HG03342 (cell line): ENCODE results near the gene LCAT.

ENCODE experiments used
- ATAC-seq: cut with Tn5 transposase; IDR thresholded peaks from one replicate; pipeline ENCODE4 v1.9.1; 2021; ENCODE audit warnings: mild to moderate bottlenecking, moderate library complexity; ENCODE audit not compliant: unreplicated experiment

Gene LCAT

DNA sequence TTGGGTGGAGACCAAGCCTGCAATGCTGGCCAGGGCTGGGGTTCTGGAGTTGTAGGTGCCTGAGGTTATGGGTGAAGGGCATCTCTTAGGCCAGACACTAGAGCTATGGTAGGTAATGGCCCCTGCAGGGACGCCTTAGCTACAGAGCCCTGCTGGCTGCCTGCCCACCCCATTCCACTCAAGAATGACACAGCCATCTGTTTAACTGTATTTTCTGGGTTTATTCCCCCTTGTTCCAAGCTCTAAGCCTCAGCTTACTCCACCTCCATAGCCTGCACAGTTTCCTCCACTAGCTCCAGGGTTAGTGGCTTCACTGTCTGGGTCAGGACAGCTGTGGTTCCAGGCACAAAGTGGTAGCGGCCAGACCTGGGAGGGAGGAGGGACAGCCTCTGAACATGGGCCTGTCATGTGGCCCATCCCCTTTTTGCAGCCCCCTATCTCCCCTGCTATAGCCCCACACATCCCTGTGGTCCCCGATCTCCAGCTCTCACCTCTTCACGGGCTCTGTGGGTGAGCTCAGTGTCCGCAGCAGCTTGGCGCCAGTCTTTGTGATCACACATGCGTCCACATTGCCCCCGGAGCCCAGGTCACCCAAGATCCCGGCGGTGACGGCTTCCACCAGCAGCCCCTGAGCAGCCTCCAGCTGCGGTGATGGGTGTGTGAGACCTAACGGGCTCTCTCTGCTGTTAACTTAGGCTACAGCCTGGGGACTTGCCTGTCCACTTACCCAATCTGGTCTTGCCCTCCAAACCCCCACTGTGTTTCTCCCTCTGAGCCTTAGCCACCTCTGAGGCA lies 9.4 kb downstream of the LCAT start:
- ATAC-seq, result no peak

DNA sequence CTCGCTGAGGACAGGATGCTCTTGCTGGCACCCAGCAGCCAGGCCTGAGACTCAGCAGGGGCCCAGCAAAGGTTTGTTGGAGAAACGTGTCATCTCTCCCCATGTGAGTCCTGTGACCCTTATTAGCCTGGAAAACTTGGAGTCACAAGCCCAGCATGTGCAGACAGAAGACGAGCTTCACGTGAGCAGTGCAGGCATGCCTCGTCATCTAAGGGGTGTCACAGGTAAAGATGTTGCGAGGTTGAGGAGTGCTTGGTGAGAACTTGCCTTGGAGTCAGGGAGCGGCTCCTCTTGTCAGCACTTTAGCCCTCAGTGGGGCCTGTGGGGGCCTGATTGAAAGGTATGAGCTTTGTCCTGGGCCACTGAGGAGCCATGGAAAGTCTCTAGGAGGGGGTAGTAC lies 10.1 kb downstream of the LCAT start:
- ATAC-seq, result no peak

DNA sequence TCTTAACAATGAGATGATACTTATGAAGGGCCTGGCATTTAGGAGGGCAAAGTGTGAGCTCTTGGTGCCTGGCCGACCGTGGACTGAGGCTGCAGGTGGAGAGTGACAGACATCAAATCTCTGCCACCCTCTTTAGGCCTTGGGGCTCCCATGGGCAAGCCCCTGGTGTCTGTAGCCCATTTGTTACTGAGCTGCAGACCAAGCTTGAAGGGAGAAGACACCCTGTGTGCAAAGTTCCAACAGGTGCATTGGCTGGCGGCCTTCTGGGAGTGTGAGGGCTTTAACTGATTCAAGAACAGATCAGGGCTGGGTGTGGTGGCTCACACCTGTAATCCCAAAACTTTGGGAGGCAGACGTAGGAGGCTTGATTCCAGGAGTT lies 11.5 kb downstream of the LCAT start:
- no peak for ATAC-seq

DNA sequence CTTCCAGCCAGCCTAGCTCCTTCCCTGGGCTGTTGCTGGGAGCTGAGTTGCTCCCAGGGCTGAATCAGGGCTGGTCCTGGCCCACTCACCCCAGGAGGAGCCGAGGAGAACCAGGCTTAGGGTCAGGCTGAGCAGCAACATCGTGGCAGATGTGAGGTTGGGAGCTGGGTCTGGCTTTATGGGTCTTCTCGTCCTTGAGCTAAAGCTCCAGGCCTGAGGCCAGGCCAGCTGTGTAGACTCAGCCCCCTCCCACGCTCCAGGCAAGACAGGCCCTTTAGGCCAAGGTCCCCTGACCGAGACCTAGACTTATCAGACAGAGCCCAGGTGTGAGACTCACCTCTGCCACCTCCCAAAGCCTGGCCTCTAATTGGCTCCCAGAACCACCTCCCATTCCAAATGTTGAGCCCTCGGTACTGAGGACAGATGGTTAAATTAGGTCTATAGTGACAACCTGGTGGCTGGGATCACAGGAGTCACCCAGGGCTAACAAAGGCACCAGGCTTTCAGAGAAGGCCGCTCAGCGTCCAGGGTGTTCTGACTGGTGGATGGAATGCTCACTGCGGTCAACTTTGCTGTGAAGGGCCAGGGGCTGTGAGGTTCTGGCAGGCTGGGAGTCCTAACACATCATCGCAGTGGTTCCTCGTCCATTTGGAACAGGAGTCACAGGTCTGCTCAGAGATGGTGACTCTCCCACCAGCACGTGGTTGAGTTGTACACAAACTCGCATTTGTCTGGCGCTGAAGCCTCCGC lies 12.0 kb downstream of the LCAT start, which contains the start of gene CTRL:
CTRL (minus strand) TSS at position 151 of the 750 bp plus-strand sequence; CDS start at position 141, 10 bp downstream.
- ATAC-seq, result no peak

- no peak for ATAC-seq
These were observed 13.2 kb downstream of the LCAT start for GRCh38 chr16:67930678-67931211.

DNA sequence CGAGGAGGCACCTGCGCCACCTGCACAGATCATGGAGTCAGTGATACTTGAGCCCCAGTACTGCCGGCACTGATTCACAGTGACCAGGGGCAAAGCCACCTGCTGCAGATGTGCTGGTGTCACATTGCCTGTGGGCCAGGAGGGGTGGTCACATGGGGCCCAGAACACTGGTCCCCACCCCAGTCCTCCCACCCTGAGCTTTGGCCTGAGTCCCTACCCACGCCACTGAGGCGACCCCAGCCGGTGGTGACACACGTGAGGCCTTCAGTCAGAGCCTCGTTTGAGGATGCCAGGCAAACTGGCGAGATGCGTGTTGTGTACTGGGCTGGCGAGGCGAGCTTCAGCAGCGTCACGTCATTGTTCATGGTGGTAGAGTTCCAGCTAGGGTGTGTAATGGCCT lies 13.7 kb downstream of the LCAT start:
- no peak for ATAC-seq

DNA sequence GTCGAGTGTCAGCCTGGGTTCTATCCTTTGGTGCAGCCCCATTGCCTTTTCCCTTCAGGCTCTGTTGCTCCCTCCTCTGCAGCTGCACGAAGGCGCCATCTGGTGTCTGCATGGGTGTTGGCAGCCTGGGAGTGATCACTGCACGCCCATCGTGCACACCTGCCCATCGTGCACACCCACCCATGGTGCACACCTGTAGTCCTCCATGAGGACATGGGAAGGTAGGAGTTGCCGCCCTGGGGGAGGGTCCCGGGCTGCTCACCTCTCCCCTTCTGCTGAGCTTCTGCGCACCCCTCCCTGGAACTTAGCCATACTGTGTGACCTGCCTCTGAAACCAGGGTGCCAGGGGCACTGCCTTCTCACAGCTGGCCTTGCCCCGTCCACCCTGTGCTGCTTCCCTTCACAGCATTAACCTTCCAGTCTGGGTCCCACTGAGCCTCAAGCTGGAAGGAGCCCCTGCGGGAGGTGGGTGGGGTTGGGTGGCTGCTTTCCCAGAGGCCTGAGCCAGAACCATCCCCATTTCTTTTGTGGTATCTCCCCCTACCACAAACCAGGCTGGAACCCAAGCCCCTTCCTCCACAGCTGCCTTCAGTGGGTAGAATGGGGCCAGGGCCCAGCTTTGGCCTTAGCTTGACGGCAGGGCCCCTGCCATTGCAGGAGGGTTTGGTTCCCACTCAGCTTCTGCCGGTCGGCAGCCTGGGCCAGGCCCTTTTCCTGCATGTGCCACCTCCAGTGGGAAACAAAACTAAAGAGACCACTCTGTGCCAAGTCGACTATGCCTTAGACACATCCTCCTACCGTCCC lies 15.2 kb downstream of the LCAT start:
- ATAC-seq, result peak; percentile 58

DNA sequence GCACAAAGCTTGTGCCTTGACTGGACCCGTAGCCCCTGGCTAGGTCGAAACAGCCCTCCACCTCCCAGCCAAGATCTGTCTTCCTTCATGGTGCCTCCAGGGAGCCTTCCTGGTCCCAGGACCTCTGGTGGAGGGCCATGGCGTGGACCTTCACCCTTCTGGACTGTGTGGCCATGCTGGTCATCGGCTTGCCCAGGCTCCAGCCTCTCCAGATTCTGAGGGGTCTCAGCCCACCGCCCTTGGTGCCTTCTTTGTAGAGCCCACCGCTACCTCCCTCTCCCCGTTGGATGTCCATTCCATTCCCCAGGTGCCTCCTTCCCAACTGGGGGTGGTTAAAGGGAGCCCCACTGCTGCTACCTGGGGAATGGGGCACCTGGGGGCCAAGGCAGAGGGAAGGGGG lies 15.8 kb downstream of the LCAT start:
- ATAC-seq, result no peak

GRCh38 chr16:67927131-67927941 lies 16.6 kb downstream of the LCAT start:
- ATAC-seq, result no peak

DNA sequence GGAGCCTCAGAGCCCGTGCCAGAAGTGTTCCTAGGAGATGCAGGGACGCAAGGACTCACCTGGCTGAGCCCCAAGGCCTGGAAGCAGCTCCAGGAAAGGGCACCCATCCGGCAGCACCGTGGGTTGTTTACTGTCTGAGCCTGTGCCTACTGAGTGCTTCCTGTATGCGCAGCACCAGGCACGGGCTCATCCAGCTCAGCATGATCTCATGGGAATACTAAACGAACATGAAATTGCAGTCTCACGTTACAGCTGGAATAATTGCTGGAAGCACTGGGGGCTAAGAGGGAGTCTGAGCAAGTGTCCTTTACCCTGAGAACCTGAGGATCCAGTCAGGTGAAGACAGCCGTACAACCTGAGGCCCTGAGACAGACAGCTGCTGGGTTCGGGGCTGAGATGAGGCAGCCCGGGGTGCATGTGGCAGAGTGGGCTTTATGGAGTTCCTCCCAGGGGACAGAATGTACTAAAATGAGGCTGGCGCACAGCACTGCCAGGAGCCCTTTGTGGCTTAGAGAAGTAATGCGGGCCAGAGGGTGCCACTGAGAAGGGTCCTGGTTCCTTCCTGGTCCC lies 17.7 kb downstream of the LCAT start:
- ATAC-seq, result no peak

GRCh38 chr16:67924140-67924906 lies 19.6 kb downstream of the LCAT start:
- ATAC-seq, result no peak

GRCh38 chr16:67923414-67924116 lies 20.4 kb downstream of the LCAT start:
- no peak for ATAC-seq

DNA sequence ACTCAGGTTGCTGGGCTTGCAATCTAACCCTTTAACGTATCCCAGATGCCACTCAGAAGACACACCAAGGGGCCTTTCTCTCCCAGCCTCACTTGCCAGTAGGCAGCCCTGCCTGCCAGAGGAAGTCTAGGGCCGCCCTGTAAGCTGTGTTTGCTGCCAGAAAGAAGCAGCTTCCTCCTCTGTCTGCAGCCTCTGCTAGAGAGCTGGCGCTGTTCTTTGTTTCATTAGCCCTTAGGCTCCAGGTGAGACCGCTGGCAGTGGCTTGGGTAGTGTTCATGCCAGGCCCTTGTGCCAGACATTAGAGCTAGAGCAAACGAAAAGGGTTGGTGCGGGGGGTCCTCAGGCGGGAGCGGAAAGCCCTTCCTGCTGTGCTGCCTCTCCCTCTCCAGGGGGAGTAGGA lies 21.2 kb downstream of the LCAT start:
- ATAC-seq, result no peak

- no peak for ATAC-seq
These were observed 21.7 kb downstream of the LCAT start for GRCh38 chr16:67922221-67922620.

GRCh38 chr16:67919622-67920221 lies 24.2 kb downstream of the LCAT start:
- no peak for ATAC-seq

- ATAC-seq, result no peak
These were observed 26.1 kb downstream of the LCAT start for GRCh38 chr16:67917852-67918236.

GRCh38 chr16:67917140-67917851 lies 26.6 kb downstream of the LCAT start:
- ATAC-seq, result no peak
